AG20443 (cell line): ENCODE data around the gene XPO6.

Experiments used
- DNase-seq: peaks from one replicate; pipeline ENCODE4 v3.0.0; 2012; ENCODE audit warnings: low spot score, mixed read lengths

XPO6 gene

DNA sequence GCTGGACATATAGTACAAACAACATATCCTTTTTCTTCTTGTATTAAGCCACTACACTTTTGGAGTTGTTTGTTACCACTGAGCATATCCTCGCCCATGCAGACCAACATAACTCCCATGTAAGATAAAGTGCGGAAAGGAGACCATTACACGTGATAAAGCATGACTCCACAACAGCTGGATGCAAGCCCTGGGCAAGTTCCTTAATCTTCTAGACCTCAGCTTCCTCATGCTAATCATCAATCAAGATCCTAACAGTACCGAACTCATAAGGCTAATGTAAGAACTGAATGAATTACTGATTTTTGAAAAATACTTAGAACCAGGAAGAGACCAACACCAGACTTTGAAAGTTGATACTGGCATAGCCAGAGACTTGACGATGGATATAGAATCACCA lies 101.3 kb downstream of the XPO6 start:
- no peak for DNase-seq

- no peak for DNase-seq
Measured at GRCh38 chr16:28110074-28110473, 101.7 kb downstream of the XPO6 start.

DNA sequence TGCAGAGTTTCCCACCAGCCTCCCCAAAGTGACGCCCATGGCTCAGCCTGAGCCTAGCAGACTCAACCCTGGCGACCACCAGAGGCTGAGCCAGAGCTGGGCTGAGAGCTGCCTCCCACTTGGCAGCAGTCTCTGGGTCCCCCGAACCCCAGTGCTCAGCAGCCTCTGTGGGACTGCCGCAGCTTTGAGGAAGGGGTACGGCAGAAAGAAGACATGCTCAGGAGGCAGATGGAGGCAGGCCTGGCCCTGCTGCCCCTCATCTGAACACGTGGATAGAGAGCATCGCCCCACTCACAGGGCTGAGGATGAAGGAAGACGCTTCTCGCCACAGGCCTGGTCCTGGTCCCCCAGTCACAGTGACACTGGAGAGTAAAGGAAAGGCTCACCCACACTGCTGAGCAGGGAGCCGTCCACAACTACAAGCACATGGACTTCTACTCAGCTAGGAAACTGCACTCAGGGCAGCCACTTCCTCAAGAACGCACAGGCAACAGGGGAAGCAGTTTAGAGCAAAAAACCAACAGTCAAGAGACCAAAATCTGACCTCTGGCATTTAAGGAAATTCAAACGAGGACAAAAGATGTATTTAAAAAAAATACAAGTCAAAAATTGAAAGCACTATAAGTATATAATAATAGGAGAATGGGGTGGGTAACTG lies 103.0 kb downstream of the XPO6 start:
- DNase-seq, result no peak

DNA sequence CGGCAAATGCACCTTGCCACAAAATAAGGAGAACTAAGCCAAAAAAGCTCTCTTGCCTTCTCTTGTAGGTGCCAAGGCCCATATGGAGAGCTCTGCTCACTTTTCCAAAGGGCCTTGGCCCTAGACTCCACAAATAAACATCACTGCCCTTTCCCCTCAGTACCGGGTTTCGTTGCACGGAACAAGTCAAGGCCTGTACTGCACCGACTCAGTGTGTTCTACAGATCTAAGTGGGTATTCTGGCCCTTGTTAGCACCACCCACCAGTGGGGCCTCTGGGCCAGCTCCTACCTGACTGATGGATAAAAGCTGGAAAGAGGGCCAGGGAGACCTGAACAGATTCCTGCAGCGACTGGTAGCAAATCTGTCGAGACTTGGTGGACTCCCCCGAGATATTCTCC lies 104.5 kb downstream of the XPO6 start:
- DNase-seq, result no peak

DNA sequence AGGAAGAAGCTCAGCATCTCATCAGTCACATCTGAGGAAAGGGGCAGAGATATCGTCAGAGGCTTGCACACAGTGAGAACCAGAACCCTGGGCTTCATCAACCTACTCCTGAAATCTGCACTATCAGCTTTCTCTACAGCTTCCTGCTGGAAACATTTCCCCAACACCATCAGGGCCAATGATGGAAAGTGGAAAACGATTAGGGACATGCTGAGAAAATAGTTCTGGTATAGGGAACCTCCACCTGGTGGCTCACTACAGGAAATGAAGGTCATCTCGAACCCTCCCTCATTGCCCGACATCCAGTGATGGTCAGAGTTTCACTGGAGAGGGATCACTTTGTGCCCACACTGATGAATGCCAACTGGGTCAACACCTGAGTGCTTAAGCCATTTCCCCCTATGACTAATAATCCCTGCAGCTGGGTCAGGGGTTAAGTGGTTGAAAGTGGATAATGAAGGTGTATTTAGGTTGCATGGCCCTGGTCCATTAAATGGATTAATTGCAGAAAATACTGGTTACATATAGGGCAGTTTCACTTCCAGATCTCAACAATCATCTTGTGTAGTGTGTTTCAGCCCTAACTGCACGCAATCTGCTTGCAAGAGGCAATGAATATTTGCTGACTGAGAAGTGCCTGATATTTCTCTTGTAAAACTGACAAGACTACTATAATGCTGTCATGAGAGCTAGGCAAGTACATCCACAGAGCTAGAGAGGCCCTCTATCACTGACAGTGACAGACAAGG lies 105.1 kb downstream of the XPO6 start:
- DNase-seq, result no peak

GRCh38 chr16:28105954-28106353 lies 105.8 kb downstream of the XPO6 start:
- no peak for DNase-seq

DNA sequence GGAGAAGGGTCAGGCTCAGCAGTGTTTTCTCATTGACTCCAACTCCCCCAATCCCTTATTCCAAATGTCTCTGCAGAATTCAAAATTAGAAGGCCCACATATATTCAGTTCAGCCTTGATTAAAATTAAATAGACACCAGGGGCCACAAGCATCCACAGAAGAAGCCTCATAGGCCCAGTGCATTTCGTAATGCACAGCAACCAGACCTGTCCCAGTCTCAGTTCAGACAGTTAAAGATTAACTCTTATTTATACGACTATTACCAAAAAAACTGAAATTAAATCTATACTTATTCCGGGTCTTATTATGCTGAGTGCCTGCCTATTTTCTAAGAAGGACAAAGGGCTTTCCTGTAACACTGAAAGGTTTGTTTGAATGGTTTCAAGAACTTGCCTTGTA lies 106.5 kb downstream of the XPO6 start:
- DNase-seq, result no peak

DNA sequence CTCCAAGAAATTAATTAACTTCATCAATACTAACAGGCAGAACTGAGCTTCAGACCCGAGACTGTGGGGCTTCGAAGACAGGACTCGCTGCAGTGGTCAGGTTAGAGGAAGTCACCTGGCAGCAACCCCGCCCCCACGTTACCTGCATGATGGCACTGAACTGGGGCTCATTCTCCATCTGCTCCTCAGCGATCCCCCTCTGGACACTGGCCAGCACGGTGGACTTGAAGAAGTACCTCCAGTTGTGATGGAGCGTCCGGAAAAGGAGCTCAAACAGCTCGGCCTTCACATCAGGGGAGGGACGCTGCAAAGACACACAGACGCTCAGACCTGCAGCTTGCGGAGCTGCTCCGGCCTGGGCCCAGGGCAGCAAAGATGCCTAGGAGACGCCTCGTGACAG lies 107.4 kb downstream of the XPO6 start:
- DNase-seq, result no peak

- no peak for DNase-seq
Measured at GRCh38 chr16:28103516-28104170, 108.1 kb downstream of the XPO6 start.

GRCh38 chr16:28101533-28101890 lies 110.3 kb downstream of the XPO6 start:
- no peak for DNase-seq

GRCh38 chr16:28100810-28101532 lies 110.8 kb downstream of the XPO6 start:
- no peak for DNase-seq

DNA sequence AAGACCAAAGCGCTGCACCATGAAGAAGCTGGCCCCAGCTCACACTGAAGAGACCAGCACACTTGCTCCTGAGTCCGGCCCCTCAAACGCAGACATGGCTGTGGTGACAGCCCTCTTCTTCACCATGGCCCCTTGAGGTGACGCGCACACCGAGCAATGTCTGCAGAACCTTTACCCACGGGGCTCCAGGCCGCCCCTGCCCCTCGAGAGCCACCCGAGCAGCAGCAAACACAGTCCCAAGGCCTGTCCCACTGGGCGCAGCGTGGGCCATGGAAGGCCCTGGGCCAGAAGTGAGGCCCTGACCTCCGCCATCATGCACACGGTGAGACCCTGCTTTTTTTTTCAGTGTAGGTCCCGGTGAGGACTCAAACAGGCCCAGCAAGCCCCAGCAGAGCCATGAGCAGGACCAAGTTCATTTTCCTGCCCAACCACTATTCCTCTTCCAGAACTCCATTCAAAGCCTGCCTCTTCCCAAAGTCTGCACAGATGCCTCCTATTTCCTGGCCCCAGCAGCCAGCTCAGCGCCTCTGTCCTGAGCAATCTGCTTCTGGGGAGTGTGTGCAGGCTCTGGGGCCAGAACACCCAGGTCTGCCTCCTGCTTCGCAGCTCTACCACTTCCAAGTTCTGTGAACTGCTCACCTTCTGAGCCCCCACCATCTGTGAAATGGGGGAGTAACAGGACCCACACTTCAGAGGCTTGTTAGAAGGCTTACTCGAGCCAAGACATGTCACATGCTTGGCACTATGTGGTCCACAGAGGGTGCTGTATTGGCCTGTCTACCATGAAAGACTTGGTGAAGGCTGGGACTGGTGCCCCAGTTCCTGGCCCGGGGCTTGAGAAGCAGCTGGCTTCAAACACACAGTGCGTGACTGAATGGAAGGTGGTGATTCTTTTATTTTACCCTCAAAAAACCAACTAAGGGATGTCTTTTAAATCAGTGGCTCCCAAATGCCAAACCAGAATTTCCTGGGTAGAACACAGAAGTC lies 112.5 kb downstream of the XPO6 start:
- DNase-seq, result no peak

DNA sequence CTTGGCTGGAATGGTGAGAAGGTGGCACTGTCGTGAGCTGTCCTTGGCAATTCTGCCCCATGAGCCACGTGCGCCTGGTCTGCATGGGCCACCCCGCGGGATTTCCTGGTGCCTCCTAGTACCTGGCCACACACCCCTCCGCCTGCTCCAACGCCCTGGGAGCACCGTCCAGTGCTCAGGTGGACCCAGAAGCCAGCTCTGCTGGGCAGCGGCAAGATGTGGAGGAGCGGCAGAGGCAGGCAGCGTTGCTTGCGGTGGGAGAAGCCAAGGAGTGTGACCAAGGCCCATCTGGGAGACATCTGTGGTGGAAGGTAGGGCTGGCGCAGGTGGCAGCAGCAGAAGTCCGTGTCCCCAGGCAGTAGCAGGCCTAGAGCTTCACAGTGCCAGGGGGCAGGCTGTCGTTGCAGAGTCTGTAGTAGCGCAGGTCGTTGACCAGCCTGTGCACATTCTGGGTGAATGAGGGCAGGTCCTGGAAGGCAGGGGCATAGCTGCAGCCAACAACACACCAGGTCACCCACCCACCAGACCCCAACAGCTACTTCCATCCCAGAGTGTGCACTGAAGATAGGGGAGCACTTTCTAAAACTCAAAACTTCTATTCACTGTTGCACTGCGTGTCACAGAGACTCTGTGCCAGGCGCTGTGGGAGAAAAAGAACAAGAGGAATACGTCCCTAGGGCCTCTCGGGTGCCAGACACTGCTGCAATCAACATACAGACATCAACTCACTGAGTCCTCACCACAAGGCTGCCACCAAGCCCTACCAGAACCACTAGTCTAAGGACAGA lies 113.4 kb downstream of the XPO6 start:
- no peak for DNase-seq

GRCh38 chr16:28096983-28097899 lies 114.5 kb downstream of the XPO6 start:
- no peak for DNase-seq

DNA sequence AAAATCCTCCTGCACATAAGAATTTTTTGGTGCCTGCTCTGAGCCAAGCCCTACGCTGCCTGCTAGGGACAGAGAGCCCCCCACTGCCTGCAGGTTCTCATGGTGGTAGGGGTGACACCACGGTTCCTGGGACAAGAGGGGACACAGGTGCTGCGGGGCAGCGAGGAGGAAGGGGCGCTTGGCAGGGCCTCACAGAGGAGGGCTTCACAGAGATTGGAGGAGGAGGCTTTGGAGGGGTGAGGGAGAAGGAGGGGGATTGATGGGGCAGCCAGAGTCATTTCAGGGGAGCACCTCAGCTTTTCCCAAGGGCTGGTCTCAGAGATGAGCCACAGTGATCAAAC lies 118.4 kb downstream of the XPO6 start:
- DNase-seq, result no peak

- no peak for DNase-seq
Measured at GRCh38 chr16:28092721-28093384, 118.9 kb downstream of the XPO6 start.

- DNase-seq, result no peak
Measured at GRCh38 chr16:28091656-28092055, 120.1 kb downstream of the XPO6 start.

- DNase-seq, result peak; percentile 60
Measured at GRCh38 chr16:28090646-28091377, 121.0 kb downstream of the XPO6 start.

GRCh38 chr16:28089992-28090365 lies 121.8 kb downstream of the XPO6 start:
- DNase-seq, result no peak
